Endothelial cell of umbilical vein (primary cell): ENCODE results near the gene ZNF497. TPM values are rescaled to one million over a fixed set of nuclear protein-coding genes. Genes with fewer than 3 reads are reported as not detected.

Experiments used
- BruUV-seq: library from RNA; stranded (reverse); fragments of 400-500 nt; replicated peaks from 2 replicates; lab custom pipeline; 2021; lab: Mats Ljungman, UMichigan
- CTCF ChIA-PET: fragments of 300-600, 350-600 bp; sonication (Branson Sonifier 250); formaldehyde crosslinking; loops from one replicate; lab custom pipeline; 2021; ENCODE audit warnings: antibody characterized with exemption, inconsistent platforms; lab: Charles Lee
- POLR2A ChIA-PET: fragments of 300-600, 350-600 bp; sonication (Branson Sonifier 250); formaldehyde crosslinking; loops from one replicate; lab custom pipeline; 2021; ENCODE audit warnings: antibody characterized with exemption, inconsistent platforms; lab: Charles Lee
- DNase-seq: peaks from one replicate; pipeline ENCODE4 v3.0.0-alpha.2; 2011; ENCODE audit warnings: low read depth, low spot score
- FAIRE-seq: peaks from 2 replicates; lab custom pipeline; 2011; peaks lifted over from hg19 to GRCh38; lab: Jason Lieb, UNC
- H2AFZ ChIP-seq: 2 replicates; pipeline ENCODE4 v1.6.0; 2012; ENCODE audit warnings: low read depth, low read length, control low read depth, inconsistent platforms
- H3K27ac ChIP-seq: 2 replicates; pipeline ENCODE4 v1.5.1; 2011; ENCODE audit warnings: low read depth, mild to moderate bottlenecking, control low read depth, low read length, moderate library complexity; ENCODE audit not compliant: insufficient read depth
- H3K27me3 ChIP-seq, 2 experiments: 2 replicates each; pipeline versions ENCODE4 v1.6.0 to v1.6.1; 2011; ENCODE audit warnings: low read length in 2 of 2, mixed read lengths in 1 of 2; ENCODE audit not compliant: control insufficient read depth in 2 of 2, insufficient read depth in 2 of 2
- H3K36me3 ChIP-seq, 2 experiments: 2 replicates in 1 of 2; 3 replicates in 1 of 2; pipeline ENCODE4 v1.5.1; 2011; ENCODE audit warnings: low read length in 2 of 2, mild to moderate bottlenecking in 1 of 2, moderate library complexity in 1 of 2; ENCODE audit not compliant: control insufficient read depth in 2 of 2, insufficient read depth in 2 of 2; ENCODE audit errors: extremely low read depth in 1 of 2
- H3K4me1 ChIP-seq: 3 replicates; pipeline ENCODE4 v1.5.1; 2011; ENCODE audit warnings: mild to moderate bottlenecking, low read length; ENCODE audit not compliant: control insufficient read depth, insufficient read depth; ENCODE audit errors: extremely low read depth
- H3K4me2 ChIP-seq: 2 replicates; pipeline ENCODE4 v1.6.1; 2011; ENCODE audit warnings: low read length, control low read depth, mixed read lengths; ENCODE audit not compliant: insufficient read depth
- H3K4me3 ChIP-seq, 3 experiments: fragments of 200-600 bp in 1 of 3; sonication (generic), shearing (Covaris generic) in 1 of 3; replicated peaks in 1 of 3; 2 replicates each; pipeline ENCODE4 v1.5.1; 2011 to 2016; ENCODE audit warnings: control low read depth in 3 of 3, low read length in 3 of 3, mild to moderate bottlenecking in 2 of 3, inconsistent platforms in 1 of 3, low read depth in 1 of 3, moderate library complexity in 1 of 3; ENCODE audit not compliant: insufficient read depth in 1 of 3
- H3K79me2 ChIP-seq: 2 replicates; pipeline ENCODE4 v1.6.0; 2012; ENCODE audit warnings: low read length, inconsistent platforms; ENCODE audit not compliant: control insufficient read depth, insufficient read depth
- H3K9ac ChIP-seq: replicated peaks from 2 replicates; pipeline ENCODE3; 2011; ENCODE audit warnings: low read length, control low read depth; ENCODE audit not compliant: insufficient read depth; ENCODE audit errors: extremely low read depth
- H3K9me1 ChIP-seq: replicated peaks from 3 replicates; pipeline ENCODE4 v1.6.0; 2011; ENCODE audit warnings: mild to moderate bottlenecking, low read length; ENCODE audit not compliant: control insufficient read depth, insufficient read depth; ENCODE audit errors: extremely low read depth
- H3K9me3 ChIP-seq: replicated peaks from 2 replicates; pipeline ENCODE4 v1.5.1; 2012; ENCODE audit warnings: low read length, inconsistent platforms; ENCODE audit not compliant: control insufficient read depth, insufficient read depth
- H4K20me1 ChIP-seq: replicated peaks from 2 replicates; pipeline ENCODE3; 2011; ENCODE audit warnings: mild to moderate bottlenecking, low read length; ENCODE audit not compliant: control insufficient read depth, insufficient read depth; ENCODE audit errors: extremely low read depth
- CTCF ChIP-seq, 2 donors: IDR thresholded peaks; 1 replicate in 1 of 2; 2 replicates in 1 of 2; pipeline ENCODE4 v1.5.1; 2011; ENCODE audit warnings: low read length in 2 of 2, mild to moderate bottlenecking in 2 of 2, moderate library complexity in 2 of 2, control low read depth in 1 of 2, inconsistent platforms in 1 of 2, low read depth in 1 of 2; ENCODE audit not compliant: insufficient read depth in 1 of 2; ENCODE audit errors: extremely low read depth in 1 of 2
- EZH2 ChIP-seq: IDR thresholded peaks from 2 replicates; pipeline ENCODE4 v1.6.1; 2012; ENCODE audit warnings: borderline replicate concordance, low read depth, mild to moderate bottlenecking, moderate library complexity, low read length, inconsistent platforms; ENCODE audit not compliant: severe bottlenecking
- FOS ChIP-seq: IDR thresholded peaks from 2 replicates; pipeline ENCODE4 v1.6.1; 2011; ENCODE audit warnings: mild to moderate bottlenecking, low read length, moderate library complexity, borderline replicate concordance; ENCODE audit not compliant: insufficient read depth
- GATA2 ChIP-seq: IDR thresholded peaks from 2 replicates; pipeline ENCODE4 v1.7.0; 2011; ENCODE audit warnings: low read depth, mild to moderate bottlenecking, moderate library complexity, mixed read lengths, low read length; ENCODE audit not compliant: insufficient read length, insufficient read depth
- JUN ChIP-seq: IDR thresholded peaks from 2 replicates; pipeline ENCODE4 v1.6.1; 2011; ENCODE audit warnings: borderline replicate concordance, low read depth; ENCODE audit not compliant: insufficient read length, insufficient read depth
- MYC ChIP-seq: IDR thresholded peaks from one replicate; pipeline ENCODE4 v1.6.1; 2011; ENCODE audit warnings: mild to moderate bottlenecking, low read depth, low read length
- POLR2A ChIP-seq: IDR thresholded peaks from 2 replicates; pipeline ENCODE4 v1.6.1; 2012; ENCODE audit warnings: low read depth, mild to moderate bottlenecking, control low read depth, low read length
- POLR2AphosphoS5 ChIP-seq: IDR thresholded peaks from 2 replicates; pipeline ENCODE4 v1.6.1; 2012; ENCODE audit warnings: low read depth, mild to moderate bottlenecking, control low read depth, low read length, moderate library complexity; ENCODE audit not compliant: insufficient read depth
- dilution Hi-C: fragments of 300-500 bp; cut with MboI; formaldehyde crosslinking; loops from one replicate; pipeline ENCODE4 v1.15.0; 2019; ENCODE audit warnings: low sequenced_read_pairs; ENCODE audit not compliant: extremely low pct_ligation_motif_present
- intact Hi-C: fragments of 100-400 bp; cut with micrococcal nuclease; formaldehyde crosslinking; loops from one replicate; pipeline ENCODE4 v1.10.0; 2022
- polyA plus RNA-seq, 4 experiments: library from polyadenylated mRNA; depleted of rRNA in 3 of 4; stranded (reverse) in 3 of 4; unstranded in 1 of 4; fragments of >200 nt; gene quantifications; 2 replicates each; pipeline versions ENCODE4 v1.2.1 to v1.2.3, GENCODE V29; 2011 to 2012; ENCODE audit warnings: missing spikeins in 1 of 4
- total RNA-seq: library from RNA; stranded (reverse); gene quantifications from 2 replicates; pipeline ENCODE4 v1.2.3, GENCODE V29; 2021
- TF ChIP-seq, protein P1 (sequence below): IDR thresholded peaks from 2 replicates; pipeline ENCODE4 v1.6.1; 2011; ENCODE audit not compliant: insufficient read depth, insufficient read length

The ZNF497 gene
- total and polyA plus RNA-seq, 2 donors (not counting 3 experiments of a cell fraction or from before 2014, with no cell fraction given): 0.40 to 1.3 TPM

- POLR2A ChIA-PET: no interaction called here
- Histone ChIP-seq H2AFZ (no peak overlapping the region), H3K27me3 (no peaks in the 10 kb centered on the region), H3K27ac (no peak overlapping the region), H3K79me2 (peaks cover 18% of the 10 kb centered on the region), H3K4me3 (peak overlapping the region in 1 of 3 experiments; percentile 6), H3K9me3 (no peaks in the 10 kb centered on the region), H3K9me1 (no peaks in the 10 kb centered on the region), H3K4me2 (peak overlapping the region; percentile 74), H3K36me3 (no peaks in the 10 kb centered on the region), H3K9ac (no peak overlapping the region), H3K4me1 (peaks cover 12% of the 10 kb centered on the region), H4K20me1 (no peaks in the 10 kb centered on the region)
- DNase-seq (no peak), FAIRE-seq (no peak)
- dilution Hi-C loops: no loop called here
- intact Hi-C loops: loop anchor here (1.0 to 2.0 kb wide), 3 partner anchors 20 to 115 kb away; partner anchors contain the start of genes ERVK3-1, ZNF132 and ZNF8
- TF ChIP-seq FOS: no peak
- no peak for TF ChIP-seq MYC
- no peak for TF ChIP-seq GATA2
- TF ChIP-seq, protein P1, sequence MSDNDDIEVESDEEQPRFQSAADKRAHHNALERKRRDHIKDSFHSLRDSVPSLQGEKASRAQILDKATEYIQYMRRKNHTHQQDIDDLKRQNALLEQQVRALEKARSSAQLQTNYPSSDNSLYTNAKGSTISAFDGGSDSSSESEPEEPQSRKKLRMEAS: no peak
- TF ChIP-seq POLR2AphosphoS5: no peak
- no peak for TF ChIP-seq POLR2A
- CTCF ChIA-PET: interaction anchor here (1.4 kb wide), 1 partner anchor 96 kb away, joined by 5 read pairs; the partner anchor contains the start of gene ZNF544
- TSS peak; percentile 14 for BruUV-seq
These were observed 37.1 kb downstream of the ZNF497 start for GRCh38 chr19:58325311-58326022.

- no peak for DNase-seq
These were observed 43.3 kb downstream of the ZNF497 start for GRCh38 chr19:58319241-58319640.

More at GRCh38 chr19:58319241-58319640, 43.3 kb downstream of the ZNF497 start:
- Histone ChIP-seq H3K4me3 (no peak overlapping the region), H2AFZ (no peak overlapping the region), H3K9me3 (no peaks in the 10 kb centered on the region), H3K4me1 (no peaks in the 10 kb centered on the region), H3K9me1 (no peaks in the 10 kb centered on the region), H3K27me3 (no peaks in the 10 kb centered on the region), H3K36me3 (peaks cover 0 to 14% of the 10 kb centered on the region in 2 experiments), H3K27ac (no peak overlapping the region), H4K20me1 (no peaks in the 10 kb centered on the region), H3K4me2 (no peak overlapping the region), H3K79me2 (no peaks in the 10 kb centered on the region), H3K9ac (no peak overlapping the region)
- no peak for FAIRE-seq
- dilution Hi-C loops (no loop called here), intact Hi-C loops (no loop called here)
- TF ChIP-seq GATA2: no peak
- no peak for TF ChIP-seq CTCF (IDR thresholded peaks at IDR 0.05; ENCODE audit: extremely low read depth in 1 of 2, insufficient read depth in 1 of 2, low read depth in 1 of 2, low read length in 2 of 2)
- TF ChIP-seq POLR2AphosphoS5: no peak
- TF ChIP-seq, protein P1: no peak
- TF ChIP-seq EZH2: no peak
- TF ChIP-seq POLR2A: no peak
- no peak for TF ChIP-seq JUN
- TF ChIP-seq FOS: no peak
- no peak for TF ChIP-seq MYC
- no TSS peak for BruUV-seq
- CTCF ChIA-PET: no interaction called here
- POLR2A ChIA-PET: no interaction called here
